Panc1 (cell line): ENCODE results near the gene RUNX1. TPM values are rescaled to one million over a fixed set of nuclear protein-coding genes. Genes with fewer than 3 reads are reported as not detected.

Source experiments
- ATAC-seq: fragments of 200-7000 bp; cut with Tn5 transposase; 2 replicates; pipeline ENCODE4 v1.9.1; 2020; ENCODE audit warnings: mild to moderate bottlenecking, moderate library complexity
- BruUV-seq: library from RNA; stranded (reverse); fragments of 400-500 nt; replicated peaks from 2 replicates; lab custom pipeline; 2021; lab: Mats Ljungman, UMichigan
- CTCF ChIA-PET: fragments of 300-600 bp; sonication (Branson Sonifier 250); formaldehyde crosslinking; loops from one replicate; lab custom pipeline; 2022; ENCODE audit warnings: antibody characterized with exemption; lab: Charles Lee
- POLR2A ChIA-PET: fragments of 300-600 bp; sonication (Branson Sonifier 250); formaldehyde crosslinking; loops from one replicate; lab custom pipeline; 2022; ENCODE audit warnings: antibody characterized with exemption; lab: Charles Lee
- DNase-seq: peaks from one replicate; pipeline ENCODE4 v3.0.0-alpha.2; 2010; ENCODE audit warnings: low read depth, low spot score
- H3K27ac ChIP-seq: 2 replicates; pipeline ENCODE4 v1.5.1; 2011; ENCODE audit warnings: mild to moderate bottlenecking, low read length, inconsistent platforms
- H3K27me3 ChIP-seq: fragments of 200-500 bp; sonication (Bioruptor generic); 2 replicates; pipeline ENCODE4 v1.6.0; 2014; ENCODE audit warnings: low read length, inconsistent platforms; ENCODE audit not compliant: control insufficient read depth, insufficient read depth
- H3K36me3 ChIP-seq: fragments of 200-500 bp; sonication (Bioruptor generic); 2 replicates; pipeline ENCODE4 v1.5.1; 2014; ENCODE audit warnings: inconsistent platforms, mild to moderate bottlenecking, low read length, moderate library complexity; ENCODE audit not compliant: control insufficient read depth, insufficient read depth
- H3K4me1 ChIP-seq: 2 replicates; pipeline ENCODE4 v1.5.1; 2011; ENCODE audit warnings: inconsistent platforms, mild to moderate bottlenecking, low read length, moderate library complexity; ENCODE audit not compliant: control insufficient read depth, insufficient read depth
- H3K4me3 ChIP-seq, 2 experiments: 2 replicates each; pipeline ENCODE4 v1.5.1; 2011 to 2012; ENCODE audit warnings: low read depth in 2 of 2, low read length in 2 of 2, mild to moderate bottlenecking in 2 of 2, inconsistent platforms in 1 of 2, moderate library complexity in 1 of 2
- H3K9me3 ChIP-seq: fragments of 200-500 bp; sonication (Bioruptor generic); 2 replicates; pipeline ENCODE4 v1.5.1; 2014; ENCODE audit warnings: low read depth, mild to moderate bottlenecking, inconsistent platforms, low read length, moderate library complexity; ENCODE audit not compliant: control insufficient read depth, insufficient read depth
- CTCF ChIP-seq: fragments of 450-650 bp; IDR thresholded peaks from 2 replicates; pipeline ENCODE4 v1.5.1; 2017; ENCODE audit warnings: mild to moderate bottlenecking
- POLR2AphosphoS5 ChIP-seq: IDR thresholded peaks from 2 replicates; pipeline ENCODE4 v1.6.1; 2012; ENCODE audit warnings: mild to moderate bottlenecking, low read depth, low read length, moderate library complexity
- REST ChIP-seq, 2 experiments: IDR thresholded peaks; 2 replicates each; pipeline ENCODE4 v1.6.1; 2011 to 2012; ENCODE audit warnings: low read depth in 2 of 2, control low read depth in 1 of 2, low read length in 1 of 2, mild to moderate bottlenecking in 1 of 2, moderate library complexity in 1 of 2; ENCODE audit not compliant: insufficient read depth in 1 of 2
- SIN3A ChIP-seq: IDR thresholded peaks from 2 replicates; pipeline ENCODE4 v1.6.1; 2012; ENCODE audit warnings: low read depth, mild to moderate bottlenecking, low read length, moderate library complexity, borderline replicate concordance; ENCODE audit not compliant: insufficient read depth
- TCF7L2 ChIP-seq: IDR thresholded peaks from 2 replicates; pipeline ENCODE4 v1.6.1; 2011; ENCODE audit warnings: mild to moderate bottlenecking, low read depth, low read length, inconsistent platforms
- in situ Hi-C: cut with HindIII; loops from 2 replicates; pipeline ENCODE4 v1.10.0; 2016; ENCODE audit warnings: low sequenced_read_pairs, low pct_unique_long_range_greater_than_20kb
- intact Hi-C: fragments of 100-400 bp; cut with micrococcal nuclease; formaldehyde crosslinking; loops from one replicate; pipeline ENCODE4 v1.10.0; 2022; ENCODE audit not compliant: unreplicated experiment
- total RNA-seq: library from RNA; stranded (reverse); gene quantifications from one replicate; pipeline ENCODE4 v1.2.1, GENCODE V29; 2021; ENCODE audit not compliant: unreplicated experiment

The RUNX1 gene
- total RNA-seq, 1 experiment from 2014 or later, result 22.4 TPM

- ATAC-seq (no peak), DNase-seq (no peak)
- BruUV-seq, result no TSS peak
- Histone ChIP-seq H3K36me3 (no peaks in the 10 kb centered on the region), H3K27ac (no peak overlapping the region), H3K4me1 (no peaks in the 10 kb centered on the region), H3K9me3 (no peaks in the 10 kb centered on the region), H3K4me3 (no peak overlapping the region), H3K27me3 (no peaks in the 10 kb centered on the region)
- POLR2A ChIA-PET, result no interaction called here
- in situ Hi-C loops, result no loop called here
- CTCF ChIA-PET, result no interaction called here
- intact Hi-C loops, result no loop called here
- TF ChIP-seq TCF7L2, result no peak
- TF ChIP-seq SIN3A, result no peak
- no peak for TF ChIP-seq CTCF
- TF ChIP-seq POLR2AphosphoS5, result no peak
- no peak for TF ChIP-seq REST (IDR thresholded peaks at IDR 0.05; ENCODE audit: insufficient read depth in 1 of 2, low read depth in 2 of 2, low read length in 1 of 2)
These were observed 144.4 kb downstream of the RUNX1 start for GRCh38 chr21:34904526-34905217.

GRCh38 chr21:34900376-34900775 lies 148.7 kb downstream of the RUNX1 start:
- H3K4me1 ChIP-seq, result no peaks in the 10 kb centered on the region
- no peaks in the 10 kb centered on the region for H3K36me3 ChIP-seq
- TF ChIP-seq REST (IDR thresholded peaks at IDR 0.05; ENCODE audit: insufficient read depth in 1 of 2, low read depth in 2 of 2, low read length in 1 of 2), result no peak
- TF ChIP-seq CTCF, result no peak
- no peak for TF ChIP-seq TCF7L2
- TF ChIP-seq SIN3A, result no peak
- no peak for TF ChIP-seq POLR2AphosphoS5
- ChIA-PET POLR2A (no interaction called here), CTCF (interaction anchor here (0.7 kb wide), 1 partner anchor 153 kb away, joined by 3 read pairs; no protein-coding TSS in a partner anchor)
- in situ Hi-C loops, result no loop called here
- intact Hi-C loops, result no loop called here
- no peak for DNase-seq
- H3K27ac ChIP-seq, result no peak overlapping the region
- H3K4me3 ChIP-seq, result no peak overlapping the region
- no peaks in the 10 kb centered on the region for H3K9me3 ChIP-seq
- no TSS peak for BruUV-seq
- no peak for ATAC-seq
- no peaks in the 10 kb centered on the region for H3K27me3 ChIP-seq
